GM12801 (cell line): Measurements from ENCODE around the gene SLC5A6.

Experiments used
- CTCF ChIP-seq: IDR thresholded peaks from one replicate; pipeline ENCODE4 v1.5.1; 2011; ENCODE audit warnings: control low read depth; ENCODE audit not compliant: insufficient read length; ENCODE audit errors: extremely low read depth

The SLC5A6 gene

GRCh38 chr2:27250652-27251379, 38.7 kb upstream of the SLC5A6 start:
- TF ChIP-seq CTCF, result no peak

GRCh38 chr2:27249891-27250651, 38.0 kb upstream of the SLC5A6 start:
- TF ChIP-seq CTCF, result no peak

- no peak for TF ChIP-seq CTCF
Observed at GRCh38 chr2:27249159-27249890, 37.3 kb upstream of the SLC5A6 start.

DNA sequence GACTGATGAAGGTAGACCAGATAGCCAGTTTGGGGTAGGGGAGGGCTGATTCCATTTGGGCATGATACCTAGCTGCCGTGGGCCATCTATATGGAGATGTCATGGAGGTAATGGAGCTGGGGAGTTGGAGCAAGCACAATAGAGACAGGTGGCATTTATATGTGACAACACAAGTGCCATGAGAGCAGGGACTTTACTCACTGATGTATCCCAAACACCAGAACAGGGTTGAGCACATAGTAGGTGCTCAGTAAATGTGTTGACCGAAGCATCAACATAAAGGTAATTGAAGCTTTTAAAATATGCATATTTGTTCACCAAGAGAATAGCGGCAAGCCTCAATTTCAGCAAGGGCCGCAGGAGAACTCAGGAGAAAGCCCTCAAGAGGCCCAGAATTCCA, 35.8 kb upstream of the SLC5A6 start:
- TF ChIP-seq CTCF, result no peak

DNA sequence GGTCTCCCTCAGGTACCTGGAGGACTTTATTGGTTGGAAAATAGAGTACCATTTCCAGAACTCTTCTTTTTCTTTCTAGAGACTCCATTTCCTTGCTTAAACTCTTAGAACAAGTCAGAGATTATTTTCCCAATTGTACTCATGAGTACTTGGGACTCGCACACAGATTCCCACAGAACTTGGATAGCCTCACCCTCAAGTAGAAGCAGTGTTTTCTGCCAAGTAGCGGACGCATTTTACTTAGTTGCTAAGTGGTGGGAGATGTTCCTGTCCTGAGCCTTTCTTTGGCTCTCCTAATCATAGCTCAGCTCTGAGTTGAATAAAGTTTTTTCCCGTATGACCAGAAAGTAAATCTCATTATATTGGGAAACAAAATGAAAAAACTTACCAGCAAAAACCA, 33.6 kb upstream of the SLC5A6 start:
- TF ChIP-seq CTCF, result no peak

DNA sequence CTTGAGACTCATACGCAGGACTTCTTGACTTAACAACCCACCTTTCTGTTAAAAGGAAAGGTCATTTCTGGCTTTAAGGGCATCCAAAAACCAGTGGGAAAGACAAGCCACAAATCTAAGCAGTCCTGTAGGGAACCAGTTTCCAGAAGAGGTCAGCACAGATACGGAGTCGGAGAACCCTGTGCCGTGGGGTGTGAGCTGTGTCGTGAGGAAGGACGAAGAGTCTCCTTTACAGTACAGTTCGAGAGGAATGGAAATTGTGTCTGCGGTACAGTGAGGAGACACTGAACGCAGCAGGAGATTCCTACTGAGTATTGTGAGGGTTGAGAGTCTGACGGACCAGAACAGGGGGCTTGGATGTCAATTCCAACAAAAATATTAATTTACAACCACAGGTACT, 33.0 kb upstream of the SLC5A6 start:
- TF ChIP-seq CTCF, result no peak

DNA sequence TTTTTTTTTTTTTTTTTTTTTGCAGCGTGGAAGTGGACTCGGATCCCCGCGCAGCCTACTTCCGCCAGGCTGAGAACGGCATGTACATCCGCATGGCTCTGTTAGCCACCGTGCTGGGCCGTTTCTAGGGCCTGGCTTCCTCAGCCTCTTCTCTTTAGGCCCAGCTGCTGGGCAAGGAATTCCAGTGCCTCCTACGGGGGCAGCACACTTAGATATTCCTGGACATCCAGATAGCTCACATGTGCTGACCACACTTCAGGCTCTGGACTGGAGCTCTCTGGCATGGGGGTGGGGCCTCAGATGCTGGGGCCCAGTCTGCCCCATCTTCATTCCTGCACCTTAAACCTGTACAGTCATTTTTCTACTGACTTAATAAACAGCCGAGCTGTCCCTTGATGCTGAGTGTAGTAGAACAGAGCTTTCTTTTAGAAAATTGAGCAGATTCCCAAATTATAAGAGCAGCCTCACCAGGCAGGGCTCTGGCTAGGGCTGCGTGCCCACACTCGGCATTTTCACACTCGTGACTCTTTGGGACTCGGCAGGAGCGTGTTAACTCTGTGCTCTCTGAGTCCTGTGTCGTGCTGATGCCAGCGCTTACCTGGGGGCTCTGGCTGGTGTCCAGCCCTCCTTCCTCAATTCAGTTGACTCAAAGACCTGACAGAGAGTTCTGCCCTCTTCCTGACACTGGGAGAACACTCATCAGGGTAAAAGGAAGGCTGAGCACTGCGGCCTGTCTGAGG, 31.5 kb upstream of the SLC5A6 start:
- no peak for TF ChIP-seq CTCF
